SK-N-SH treated with all-trans-retinoic acid at 6 μM for 48 hours (cell line): ENCODE measurements around the gene PHF13.

Experiments
- ARNTL ChIP-seq: fragments of 450-650 bp; formaldehyde crosslinking; IDR thresholded peaks from 2 replicates; pipeline ENCODE4 v1.5.0; 2020; ENCODE audit warnings: low read depth, mild to moderate bottlenecking, moderate library complexity, borderline replicate concordance
- CREB5 ChIP-seq: fragments of 250-450 bp; sonication (Bioruptor Pico); IDR thresholded peaks from 2 replicates; pipeline ENCODE4 v1.5.1; 2020; ENCODE audit warnings: low read depth, mild to moderate bottlenecking, moderate library complexity
- PPARA ChIP-seq: fragments of 250-450 bp; sonication (Bioruptor Pico); IDR thresholded peaks from 2 replicates; pipeline ENCODE4 v1.5.0; 2020; ENCODE audit warnings: mild to moderate bottlenecking, borderline replicate concordance
- TSHZ2 ChIP-seq: fragments of 250-450 bp; sonication (Bioruptor Pico); IDR thresholded peaks from 2 replicates; pipeline ENCODE4 v1.5.0; 2020; ENCODE audit warnings: mild to moderate bottlenecking, moderate library complexity
- ZFP3 ChIP-seq: fragments of 250-450 bp; sonication (Bioruptor Pico); IDR thresholded peaks from 2 replicates; pipeline ENCODE4 v1.5.0; 2020; ENCODE audit warnings: mild to moderate bottlenecking, moderate library complexity

GRCh38 chr1:6582370-6582769 is 31.2 kb upstream of the PHF13 start:
- TF ChIP-seq ZFP3 (no peak), ARNTL (CRISPR knock-in tag) (no peak), CREB5 (CRISPR knock-in tag) (no peak), PPARA (CRISPR knock-in tag) (no peak), TSHZ2 (CRISPR knock-in tag) (no peak)
